GF-D8 (cell line): ENCODE data around the gene PIK3R6.
"Not testable (repeated sequence)": the region's sequence is repeated elsewhere in the genome, so short reads cannot be mapped to it uniquely, and the experiment has no call there.

ENCODE experiments used
- DNase-seq: peaks from one replicate; lab custom pipeline; 2025; lab: John Stamatoyannopoulos, UW

Gene PIK3R6

GRCh38 chr17:8825802-8826201 lies 41.7 kb downstream of the PIK3R6 start:
- no peak for DNase-seq

DNA sequence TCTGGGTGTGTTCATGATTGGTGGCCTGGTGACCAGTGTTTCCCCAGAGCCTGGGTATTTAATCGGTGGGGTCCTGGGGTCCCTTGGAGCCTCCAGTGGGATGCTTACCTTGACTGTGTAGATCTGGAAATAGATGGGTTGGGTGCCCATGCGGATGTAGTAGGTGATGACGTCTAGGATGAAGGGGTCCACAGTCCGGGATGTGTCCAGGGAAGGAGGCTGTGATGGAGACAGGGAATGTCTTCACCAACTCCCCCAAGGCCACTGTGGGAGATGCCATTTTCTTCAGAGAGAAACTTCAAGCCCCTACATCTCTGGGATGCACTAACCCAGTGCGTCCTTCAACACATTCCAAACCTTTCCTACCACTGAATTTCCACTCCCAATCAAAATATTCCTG lies 44.2 kb downstream of the PIK3R6 start:
- no peak for DNase-seq

- no peak for DNase-seq
These were observed 45.0 kb downstream of the PIK3R6 start for GRCh38 chr17:8822401-8823035.

DNA sequence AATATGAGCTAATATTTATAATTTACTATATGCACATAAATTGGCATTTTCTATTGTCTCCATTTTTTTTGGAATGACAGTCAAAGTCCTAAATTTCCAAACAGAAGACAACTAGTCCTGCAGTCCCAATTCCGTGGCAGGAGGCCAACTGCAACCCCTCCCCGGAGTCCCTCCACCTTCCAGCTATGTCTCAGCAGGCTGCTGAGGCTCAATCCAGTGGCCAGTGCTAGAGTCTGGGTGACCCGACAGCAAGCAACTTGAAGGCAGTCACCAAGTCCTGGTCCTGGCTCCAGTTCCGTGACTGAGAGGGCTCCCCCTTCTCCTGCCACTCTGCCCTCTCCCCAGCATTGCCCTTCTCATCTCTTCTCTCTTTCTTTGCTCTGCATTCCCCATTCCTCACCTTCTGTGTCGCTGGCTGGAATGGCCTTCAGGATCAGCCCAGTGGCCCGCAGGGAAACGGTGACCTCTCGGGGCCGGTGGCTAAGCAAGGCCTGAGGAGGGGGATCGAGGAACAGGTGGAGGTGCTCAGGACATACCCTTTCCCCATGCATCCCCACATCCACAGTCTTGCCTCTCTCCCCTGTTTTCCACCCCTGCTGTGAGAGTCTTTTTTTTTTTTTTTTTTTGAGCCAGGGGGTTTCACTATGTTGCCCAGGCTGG lies 45.9 kb downstream of the PIK3R6 start:
- no peak for DNase-seq

DNA sequence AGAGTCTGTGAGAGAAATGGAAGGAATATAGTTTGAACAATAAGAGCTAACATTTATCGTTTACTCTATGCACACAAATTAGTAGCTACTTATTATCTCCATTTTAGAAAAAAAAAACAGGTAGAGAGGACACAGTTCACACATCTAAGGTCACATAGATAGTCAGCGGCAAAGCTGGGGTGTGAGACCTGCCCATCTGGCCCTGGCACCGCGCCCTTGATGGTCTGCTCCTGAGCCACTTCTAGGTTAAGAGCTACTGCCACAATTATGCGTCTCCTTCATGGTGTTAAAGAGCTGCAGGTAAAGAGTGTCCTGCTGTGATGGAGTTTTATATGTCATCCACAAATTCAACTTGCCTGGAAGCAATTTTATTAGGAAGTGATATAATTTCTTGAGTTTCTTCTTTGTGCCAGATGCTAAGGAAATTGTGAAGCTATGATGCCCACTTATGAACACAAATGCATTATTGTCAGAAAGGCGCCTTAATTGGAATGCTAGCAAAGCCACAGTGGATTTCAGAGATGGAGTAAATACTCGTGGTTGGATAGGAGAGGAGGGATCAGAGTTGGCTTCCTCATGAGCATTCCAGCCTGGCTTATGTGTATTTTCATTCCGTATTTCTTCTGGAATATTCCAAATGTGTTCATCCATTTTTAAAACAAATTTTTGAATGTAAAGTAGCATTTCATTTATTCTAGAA lies 47.0 kb downstream of the PIK3R6 start:
- no peak for DNase-seq

DNA sequence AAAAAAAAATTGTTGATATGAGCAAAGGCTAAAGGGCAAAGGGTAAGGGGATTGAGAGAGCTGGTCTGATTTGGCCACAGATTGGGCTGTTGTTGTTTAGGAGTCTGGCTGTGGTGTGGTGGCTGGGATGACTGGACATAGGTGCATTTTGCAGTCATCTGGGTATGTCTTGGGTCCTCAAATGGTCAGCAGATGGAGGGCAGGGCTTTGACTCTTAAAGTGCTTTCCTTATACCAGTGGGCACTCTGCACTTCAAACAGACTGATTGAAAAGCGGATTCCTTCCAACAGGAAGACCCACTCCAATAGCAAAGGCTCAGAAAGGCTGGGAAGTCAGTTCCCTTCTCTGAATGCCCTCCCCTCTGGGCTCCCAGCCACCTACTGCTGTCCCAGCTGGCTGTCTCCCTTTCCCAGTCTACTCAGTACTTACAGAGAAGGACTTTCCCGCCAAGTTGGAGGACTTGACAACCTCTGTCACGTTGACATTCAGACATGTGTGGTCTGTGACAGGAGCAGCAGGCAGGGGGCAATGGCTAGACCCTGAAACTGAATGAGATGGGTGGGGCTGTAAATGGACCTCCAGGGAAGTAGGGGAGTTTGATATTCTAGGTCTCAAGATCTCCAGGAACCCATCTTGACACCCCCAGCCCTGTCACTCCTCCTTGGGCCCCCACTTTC lies 48.7 kb downstream of the PIK3R6 start:
- DNase-seq: no peak

DNA sequence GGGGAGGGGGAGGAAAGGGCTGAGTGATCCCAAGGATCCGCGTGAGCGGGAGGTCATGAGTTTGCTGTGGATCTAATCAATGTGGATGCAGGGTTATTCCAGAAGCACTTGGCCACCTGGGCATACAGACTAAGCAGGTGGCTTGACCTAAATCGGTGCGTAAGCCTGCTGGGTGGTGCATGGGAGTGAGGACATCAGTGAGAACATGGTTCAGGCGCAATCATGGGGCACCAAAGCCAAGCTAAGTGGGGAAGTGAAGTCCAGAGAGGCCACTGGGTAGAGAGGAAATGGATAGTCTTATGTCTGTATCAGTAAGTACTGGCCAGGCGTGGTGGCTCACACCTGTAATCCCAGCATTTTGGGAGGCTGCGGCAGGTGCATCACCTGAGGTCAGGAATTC lies 49.4 kb downstream of the PIK3R6 start:
- DNase-seq: no peak

DNA sequence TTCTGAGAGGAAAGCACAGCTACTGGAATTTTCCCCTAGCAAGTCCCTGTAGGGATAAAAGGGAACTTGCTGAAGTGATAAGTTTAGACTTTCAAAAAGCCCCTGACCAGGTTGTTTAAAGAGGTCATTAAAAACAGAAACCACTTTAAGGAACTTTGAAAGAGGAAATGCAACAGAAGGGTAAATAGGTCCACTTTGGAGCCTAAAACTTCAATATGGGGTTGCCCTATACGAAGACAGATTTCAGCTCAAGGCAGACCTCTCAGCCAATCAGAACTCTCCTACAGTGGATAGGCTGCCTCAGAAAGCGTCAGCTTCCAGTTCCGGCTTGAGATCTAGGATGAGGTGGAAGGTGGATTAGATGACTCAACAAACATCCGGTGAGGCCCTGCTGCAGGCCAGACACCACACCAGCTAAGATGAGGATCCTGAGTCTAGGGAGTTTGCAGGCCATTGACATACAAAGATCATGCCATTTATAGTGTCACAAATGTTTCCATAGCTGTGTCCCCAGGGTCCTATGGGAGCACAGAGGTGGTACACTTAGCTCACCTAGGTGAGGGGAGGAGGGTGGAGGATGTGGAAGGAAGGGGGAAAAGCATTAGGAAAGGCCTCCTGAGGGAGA lies 60.4 kb downstream of the PIK3R6 start:
- DNase-seq: no peak

DNA sequence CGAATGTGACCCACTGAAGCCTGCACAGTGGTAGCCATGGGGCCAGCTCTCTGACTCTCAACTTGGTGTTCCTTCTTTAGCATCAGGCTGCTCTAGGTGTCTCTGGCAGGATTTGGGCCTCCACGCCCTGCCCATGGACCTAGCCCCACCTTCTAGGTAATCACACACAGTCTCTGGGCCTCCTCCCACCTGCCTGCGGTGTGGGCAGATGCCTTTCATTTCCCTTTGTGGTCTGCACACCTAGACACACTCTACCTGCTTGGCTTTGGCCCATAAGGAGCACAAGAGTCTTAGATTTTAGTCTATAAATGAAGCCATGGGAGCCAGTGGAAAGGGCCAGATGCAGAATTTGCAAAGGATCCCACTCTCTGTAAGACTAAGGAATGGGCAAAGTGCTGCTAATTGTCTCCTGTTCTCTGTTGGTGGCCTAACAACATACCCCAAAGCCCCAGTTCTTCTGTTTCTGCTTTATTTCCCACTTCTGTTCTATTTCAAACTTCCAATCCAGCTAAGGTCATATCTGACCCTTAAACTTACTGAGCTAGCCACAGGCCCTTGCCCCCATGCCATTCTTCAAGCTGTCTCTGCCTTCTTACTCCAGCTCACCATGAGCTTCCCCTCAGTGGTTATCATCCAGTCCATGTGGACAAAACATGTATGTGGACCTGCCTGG lies 61.1 kb downstream of the PIK3R6 start:
- no peak for DNase-seq

DNA sequence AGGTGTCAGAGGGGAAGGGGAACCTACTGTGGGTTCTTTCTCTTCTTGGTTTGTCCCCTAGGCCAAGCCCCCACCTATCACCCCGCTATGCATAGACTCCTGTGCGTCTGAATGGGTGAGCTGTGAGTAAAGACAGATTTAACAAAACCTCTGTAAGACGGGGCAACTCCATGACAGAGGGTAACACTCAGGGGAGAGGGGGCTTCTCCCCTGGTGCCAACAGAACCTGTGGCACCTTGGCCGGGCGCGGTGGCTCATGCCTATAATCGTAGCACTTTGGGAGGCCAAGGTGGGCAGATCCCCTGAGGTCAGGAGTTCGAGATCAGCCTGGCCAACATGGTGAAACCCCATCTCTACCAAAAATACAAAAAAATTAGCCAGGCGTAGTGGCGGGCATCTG lies 62.1 kb downstream of the PIK3R6 start:
- not testable (repeated sequence) for DNase-seq

- no peak for DNase-seq
These were observed 63.7 kb downstream of the PIK3R6 start for GRCh38 chr17:8803531-8804420.

GRCh38 chr17:8801135-8801840 lies 66.2 kb downstream of the PIK3R6 start:
- DNase-seq: no peak

- no peak for DNase-seq
These were observed 66.8 kb downstream of the PIK3R6 start for GRCh38 chr17:8800656-8801055.

DNA sequence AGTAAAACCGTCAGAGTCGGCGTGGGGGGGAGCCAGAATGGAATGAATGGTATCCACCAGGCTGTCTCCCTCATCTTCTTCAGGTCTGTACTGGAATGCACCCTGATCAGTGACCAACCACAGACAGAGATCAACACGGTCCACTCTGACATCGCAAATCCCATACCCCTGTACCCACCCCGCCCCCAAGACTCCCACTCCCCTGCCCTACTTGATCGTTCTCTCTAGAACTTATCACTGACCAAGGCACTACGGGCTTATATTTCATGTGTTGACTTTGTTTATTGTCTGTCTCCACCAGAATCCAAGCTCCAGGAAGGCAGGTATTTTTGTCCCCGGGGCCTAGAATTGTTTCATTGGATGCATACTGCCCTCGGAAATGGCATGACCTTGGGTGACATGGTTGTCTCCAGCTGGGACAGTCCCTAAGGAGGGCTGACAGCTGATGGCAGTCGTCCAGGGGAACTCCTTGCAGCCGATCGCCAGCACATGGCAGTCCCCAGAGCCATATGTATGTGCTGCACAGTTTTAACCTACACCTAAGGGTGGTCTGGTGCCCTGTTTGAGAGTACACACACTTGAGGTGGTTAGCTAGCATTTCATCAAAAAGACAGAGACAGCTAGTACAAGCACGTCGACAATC lies 67.8 kb downstream of the PIK3R6 start:
- DNase-seq: no peak

DNA sequence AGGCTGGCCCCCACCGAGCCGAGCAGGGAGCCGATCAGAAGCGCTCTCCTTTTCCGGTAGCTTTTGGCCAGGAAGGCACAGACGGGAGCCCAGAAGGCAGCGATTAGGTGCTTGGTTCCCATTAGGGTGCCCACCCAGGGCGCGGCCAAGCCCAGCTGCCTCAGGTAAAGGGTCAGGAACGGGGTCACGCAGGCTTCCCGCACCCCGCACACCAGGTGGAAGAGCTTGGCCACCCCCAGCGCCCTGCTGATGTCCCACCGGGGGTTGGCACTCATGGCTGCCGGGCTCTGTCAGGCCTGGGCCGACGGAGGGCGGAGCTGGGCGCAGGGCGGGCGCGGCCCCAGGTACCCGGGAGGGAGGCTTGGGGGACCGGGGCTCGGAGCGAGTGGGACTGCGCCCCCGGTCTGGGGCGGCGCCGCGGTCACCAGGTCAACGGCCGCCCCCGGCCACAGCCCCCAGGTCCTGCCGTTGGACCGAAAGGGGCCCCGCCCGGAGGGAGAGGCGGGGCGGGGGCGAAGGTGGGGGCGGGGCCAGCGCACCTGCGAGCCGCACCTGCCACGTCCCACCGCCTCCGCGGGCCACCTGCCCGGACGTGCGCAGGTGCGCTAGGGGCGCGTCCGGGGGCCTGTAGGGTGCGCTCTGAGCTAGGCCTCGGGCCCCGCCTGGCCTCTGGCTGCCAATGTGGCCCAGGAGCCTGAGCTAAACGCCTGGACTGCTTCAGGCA lies 68.5 kb downstream of the PIK3R6 start, which contains the start of gene MFSD6L:
TSS of gene MFSD6L (minus strand) at position 520 of the 724 bp plus-strand sequence. CDS start at position 275, 245 bp downstream.
- no peak for DNase-seq

DNA sequence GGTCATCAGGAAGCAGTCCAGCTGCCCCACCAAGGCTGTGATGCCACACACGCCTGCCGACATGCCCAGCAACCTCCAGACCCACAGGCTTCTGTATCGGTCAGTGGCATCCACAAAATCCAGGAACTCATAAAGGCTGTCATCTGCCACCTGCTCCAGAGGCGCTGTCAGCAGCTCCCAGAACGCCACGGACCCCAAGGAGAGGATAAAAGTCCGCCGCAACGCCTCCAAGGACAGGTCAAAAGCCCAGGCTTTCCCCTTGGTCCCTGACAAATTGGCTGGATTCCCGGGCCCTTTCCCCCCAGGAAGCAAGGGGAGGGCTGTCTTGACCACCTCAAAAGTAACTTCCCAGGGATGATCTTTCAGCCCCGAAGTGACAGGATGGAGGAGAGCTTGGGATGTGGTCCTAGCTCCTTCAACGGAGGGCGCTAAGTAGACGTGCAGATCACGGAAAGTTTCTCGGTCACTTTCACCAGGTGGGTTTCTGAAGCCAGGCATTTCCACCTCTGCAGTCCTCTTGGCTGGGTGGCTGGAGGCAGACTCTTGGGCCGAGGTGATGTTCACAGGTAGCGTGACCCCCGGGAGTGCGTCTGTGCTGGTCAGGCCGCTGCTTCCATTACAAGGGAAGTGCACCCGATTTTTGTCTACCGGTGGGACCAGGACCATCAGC lies 69.2 kb downstream of the PIK3R6 start:
- DNase-seq: no peak

GRCh38 chr17:8797621-8798175 lies 69.8 kb downstream of the PIK3R6 start:
- no peak for DNase-seq

- no peak for DNase-seq
These were observed 72.8 kb downstream of the PIK3R6 start for GRCh38 chr17:8794636-8795035.
